Endothelial cell of umbilical vein (primary cell): ENCODE measurements around the gene EXOC6B. TPM values are rescaled to one million over a fixed set of nuclear protein-coding genes. Genes with fewer than 3 reads are reported as not detected.

Source experiments
- BruUV-seq: library from RNA; stranded (reverse); fragments of 400-500 nt; replicated peaks from 2 replicates; lab custom pipeline; 2021; lab: Mats Ljungman, UMichigan
- CTCF ChIA-PET: fragments of 300-600, 350-600 bp; sonication (Branson Sonifier 250); formaldehyde crosslinking; loops from one replicate; lab custom pipeline; 2021; ENCODE audit warnings: antibody characterized with exemption, inconsistent platforms; lab: Charles Lee
- POLR2A ChIA-PET: fragments of 300-600, 350-600 bp; sonication (Branson Sonifier 250); formaldehyde crosslinking; loops from one replicate; lab custom pipeline; 2021; ENCODE audit warnings: antibody characterized with exemption, inconsistent platforms; lab: Charles Lee
- DNase-seq: peaks from one replicate; pipeline ENCODE4 v3.0.0-alpha.2; 2011; ENCODE audit warnings: low read depth, low spot score
- FAIRE-seq: peaks from 2 replicates; lab custom pipeline; 2011; peaks lifted over from hg19 to GRCh38; lab: Jason Lieb, UNC
- H2AFZ ChIP-seq: 2 replicates; pipeline ENCODE4 v1.6.0; 2012; ENCODE audit warnings: low read depth, low read length, control low read depth, inconsistent platforms
- H3K27ac ChIP-seq: 2 replicates; pipeline ENCODE4 v1.5.1; 2011; ENCODE audit warnings: low read depth, mild to moderate bottlenecking, control low read depth, low read length, moderate library complexity; ENCODE audit not compliant: insufficient read depth
- H3K27me3 ChIP-seq, 2 experiments: 2 replicates each; pipeline versions ENCODE4 v1.6.0 to v1.6.1; 2011; ENCODE audit warnings: low read length in 2 of 2, mixed read lengths in 1 of 2; ENCODE audit not compliant: control insufficient read depth in 2 of 2, insufficient read depth in 2 of 2
- H3K36me3 ChIP-seq, 2 experiments: 2 replicates in 1 of 2; 3 replicates in 1 of 2; pipeline ENCODE4 v1.5.1; 2011; ENCODE audit warnings: low read length in 2 of 2, mild to moderate bottlenecking in 1 of 2, moderate library complexity in 1 of 2; ENCODE audit not compliant: control insufficient read depth in 2 of 2, insufficient read depth in 2 of 2; ENCODE audit errors: extremely low read depth in 1 of 2
- H3K4me1 ChIP-seq: 3 replicates; pipeline ENCODE4 v1.5.1; 2011; ENCODE audit warnings: mild to moderate bottlenecking, low read length; ENCODE audit not compliant: control insufficient read depth, insufficient read depth; ENCODE audit errors: extremely low read depth
- H3K4me2 ChIP-seq: 2 replicates; pipeline ENCODE4 v1.6.1; 2011; ENCODE audit warnings: low read length, control low read depth, mixed read lengths; ENCODE audit not compliant: insufficient read depth
- H3K4me3 ChIP-seq, 3 experiments: fragments of 200-600 bp in 1 of 3; sonication (generic), shearing (Covaris generic) in 1 of 3; replicated peaks in 1 of 3; 2 replicates each; pipeline ENCODE4 v1.5.1; 2011 to 2016; ENCODE audit warnings: control low read depth in 3 of 3, low read length in 3 of 3, mild to moderate bottlenecking in 2 of 3, inconsistent platforms in 1 of 3, low read depth in 1 of 3, moderate library complexity in 1 of 3; ENCODE audit not compliant: insufficient read depth in 1 of 3
- H3K79me2 ChIP-seq: 2 replicates; pipeline ENCODE4 v1.6.0; 2012; ENCODE audit warnings: low read length, inconsistent platforms; ENCODE audit not compliant: control insufficient read depth, insufficient read depth
- H3K9ac ChIP-seq: replicated peaks from 2 replicates; pipeline ENCODE3; 2011; ENCODE audit warnings: low read length, control low read depth; ENCODE audit not compliant: insufficient read depth; ENCODE audit errors: extremely low read depth
- H3K9me1 ChIP-seq: replicated peaks from 3 replicates; pipeline ENCODE4 v1.6.0; 2011; ENCODE audit warnings: mild to moderate bottlenecking, low read length; ENCODE audit not compliant: control insufficient read depth, insufficient read depth; ENCODE audit errors: extremely low read depth
- H3K9me3 ChIP-seq: replicated peaks from 2 replicates; pipeline ENCODE4 v1.5.1; 2012; ENCODE audit warnings: low read length, inconsistent platforms; ENCODE audit not compliant: control insufficient read depth, insufficient read depth
- H4K20me1 ChIP-seq: replicated peaks from 2 replicates; pipeline ENCODE3; 2011; ENCODE audit warnings: mild to moderate bottlenecking, low read length; ENCODE audit not compliant: control insufficient read depth, insufficient read depth; ENCODE audit errors: extremely low read depth
- CTCF ChIP-seq, 2 donors: IDR thresholded peaks; 1 replicate in 1 of 2; 2 replicates in 1 of 2; pipeline ENCODE4 v1.5.1; 2011; ENCODE audit warnings: low read length in 2 of 2, mild to moderate bottlenecking in 2 of 2, moderate library complexity in 2 of 2, control low read depth in 1 of 2, inconsistent platforms in 1 of 2, low read depth in 1 of 2; ENCODE audit not compliant: insufficient read depth in 1 of 2; ENCODE audit errors: extremely low read depth in 1 of 2
- EZH2 ChIP-seq: IDR thresholded peaks from 2 replicates; pipeline ENCODE4 v1.6.1; 2012; ENCODE audit warnings: borderline replicate concordance, low read depth, mild to moderate bottlenecking, moderate library complexity, low read length, inconsistent platforms; ENCODE audit not compliant: severe bottlenecking
- FOS ChIP-seq: IDR thresholded peaks from 2 replicates; pipeline ENCODE4 v1.6.1; 2011; ENCODE audit warnings: mild to moderate bottlenecking, low read length, moderate library complexity, borderline replicate concordance; ENCODE audit not compliant: insufficient read depth
- GATA2 ChIP-seq: IDR thresholded peaks from 2 replicates; pipeline ENCODE4 v1.7.0; 2011; ENCODE audit warnings: low read depth, mild to moderate bottlenecking, moderate library complexity, mixed read lengths, low read length; ENCODE audit not compliant: insufficient read length, insufficient read depth
- JUN ChIP-seq: IDR thresholded peaks from 2 replicates; pipeline ENCODE4 v1.6.1; 2011; ENCODE audit warnings: borderline replicate concordance, low read depth; ENCODE audit not compliant: insufficient read length, insufficient read depth
- dilution Hi-C: fragments of 300-500 bp; cut with MboI; formaldehyde crosslinking; loops from one replicate; pipeline ENCODE4 v1.15.0; 2019; ENCODE audit warnings: low sequenced_read_pairs; ENCODE audit not compliant: extremely low pct_ligation_motif_present
- intact Hi-C: fragments of 100-400 bp; cut with micrococcal nuclease; formaldehyde crosslinking; loops from one replicate; pipeline ENCODE4 v1.10.0; 2022
- polyA plus RNA-seq, 4 experiments: library from polyadenylated mRNA; depleted of rRNA in 3 of 4; stranded (reverse) in 3 of 4; unstranded in 1 of 4; fragments of >200 nt; gene quantifications; 2 replicates each; pipeline versions ENCODE4 v1.2.1 to v1.2.3, GENCODE V29; 2011 to 2012; ENCODE audit warnings: missing spikeins in 1 of 4
- total RNA-seq: library from RNA; stranded (reverse); gene quantifications from 2 replicates; pipeline ENCODE4 v1.2.3, GENCODE V29; 2021

Gene EXOC6B
- total and polyA plus RNA-seq, 2 donors (not counting 3 experiments of a cell fraction or from before 2014, with no cell fraction given), result 10.8 to 34.8 TPM

GRCh38 chr2:72778410-72778809 is 47.4 kb downstream of the EXOC6B start:
- Histone ChIP-seq H3K9ac (no peak overlapping the region), H3K4me3 (no peak overlapping the region), H3K4me1 (peaks cover 38% of the 10 kb centered on the region), H3K27ac (peak overlapping the region; percentile 37), H3K9me1 (peaks cover 3% of the 10 kb centered on the region), H3K4me2 (peak overlapping the region; percentile 74), H3K36me3 (no peaks in the 10 kb centered on the region), H3K79me2 (no peaks in the 10 kb centered on the region), H3K9me3 (no peaks in the 10 kb centered on the region), H3K27me3 (no peaks in the 10 kb centered on the region), H2AFZ (no peak overlapping the region), H4K20me1 (no peaks in the 10 kb centered on the region)
- ChIA-PET CTCF (interaction anchor here (1.9 kb wide), 1 partner anchor 84 kb away, joined by 4 read pairs; no protein-coding TSS in a partner anchor), POLR2A (no interaction called here)
- dilution Hi-C loops (no loop called here), intact Hi-C loops (loop anchor here (5.0 kb wide), 1 partner anchor 399 kb away; no protein-coding TSS in a partner anchor)
- BruUV-seq, result no TSS peak
- DNase-seq, result peak; percentile 73
- TF ChIP-seq JUN, result peak; percentile 80
- TF ChIP-seq FOS, result peak; percentile 87
- TF ChIP-seq GATA2, result no peak
- FAIRE-seq, result peak; percentile 62

GRCh38 chr2:72770879-72771461 is 54.9 kb downstream of the EXOC6B start:
- Histone ChIP-seq H3K36me3 (no peaks in the 10 kb centered on the region), H2AFZ (no peak overlapping the region), H3K4me3 (no peak overlapping the region), H4K20me1 (no peaks in the 10 kb centered on the region), H3K9me3 (no peaks in the 10 kb centered on the region), H3K4me2 (no peak overlapping the region), H3K27me3 (no peaks in the 10 kb centered on the region), H3K9me1 (peaks cover 3% of the 10 kb centered on the region), H3K79me2 (no peaks in the 10 kb centered on the region), H3K27ac (no peak overlapping the region), H3K4me1 (no peaks in the 10 kb centered on the region), H3K9ac (no peak overlapping the region)
- intact Hi-C loops, result loop anchor here (1.0 kb wide), 3 partner anchors 88 to 393 kb away; partner anchors contain the start of gene SPR
- TF ChIP-seq EZH2, result no peak
- TF ChIP-seq FOS, result no peak
- TF ChIP-seq CTCF (IDR thresholded peaks at IDR 0.05; ENCODE audit: extremely low read depth in 1 of 2, insufficient read depth in 1 of 2, low read depth in 1 of 2, low read length in 2 of 2), result peak; percentile 54 to 71
- no TSS peak for BruUV-seq
- CTCF ChIA-PET, result interaction anchor here (1.0 to 2.6 kb wide), 13 partner anchors 12 to 406 kb away, joined by 3 to 118 read pairs (median 6); partner anchors contain the start of gene SPR
- POLR2A ChIA-PET, result no interaction called here
- peak; percentile 84 for DNase-seq
- dilution Hi-C loops, result no loop called here
- FAIRE-seq, result peak; percentile 58
